Measurements from ENCODE around the gene TUBB4B.
"Not testable (repeated sequence)": the region's sequence is repeated elsewhere in the genome, so short reads cannot be mapped to it uniquely, and the experiment has no call there.

DNA sequence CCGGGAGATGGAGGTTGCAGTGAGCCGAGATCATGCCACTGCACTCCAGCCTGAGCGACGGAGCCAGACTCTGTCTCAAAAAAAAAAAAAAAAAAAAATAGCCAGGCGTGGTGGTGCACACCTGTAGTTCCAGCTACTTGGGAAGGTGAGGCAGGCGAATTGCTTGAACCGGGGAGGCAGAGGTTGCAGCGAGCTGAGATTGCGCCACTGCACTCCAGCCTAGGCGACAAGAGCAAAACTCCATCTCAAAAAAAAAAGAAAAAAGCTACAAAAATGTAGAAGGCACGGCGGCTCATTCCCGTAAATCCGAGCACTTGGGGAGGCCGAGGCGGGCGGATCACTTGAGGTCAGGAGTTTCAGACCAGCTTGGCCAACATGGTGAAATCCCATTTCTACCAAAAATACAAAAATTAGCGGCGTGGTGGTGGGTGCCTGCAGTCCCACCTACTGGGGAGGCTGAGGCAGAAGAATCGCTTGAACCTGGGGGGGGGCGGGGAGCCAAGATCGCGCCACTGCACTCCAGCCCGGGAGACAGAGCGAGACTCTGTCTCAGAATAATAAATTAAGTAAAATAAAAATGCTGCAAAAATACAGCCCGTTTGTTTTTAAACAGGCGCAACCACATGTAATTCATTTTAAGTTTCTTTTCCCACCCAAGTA, 1.4 kb upstream of the TUBB4B start:
- not testable (repeated sequence) for TF ChIP-seq POLR2AphosphoS5 (IDR thresholded peaks at IDR 0.05; ENCODE audit: insufficient read depth in 1 of 2, low read depth in 1 of 2)
- TF ChIP-seq, protein P1, sequence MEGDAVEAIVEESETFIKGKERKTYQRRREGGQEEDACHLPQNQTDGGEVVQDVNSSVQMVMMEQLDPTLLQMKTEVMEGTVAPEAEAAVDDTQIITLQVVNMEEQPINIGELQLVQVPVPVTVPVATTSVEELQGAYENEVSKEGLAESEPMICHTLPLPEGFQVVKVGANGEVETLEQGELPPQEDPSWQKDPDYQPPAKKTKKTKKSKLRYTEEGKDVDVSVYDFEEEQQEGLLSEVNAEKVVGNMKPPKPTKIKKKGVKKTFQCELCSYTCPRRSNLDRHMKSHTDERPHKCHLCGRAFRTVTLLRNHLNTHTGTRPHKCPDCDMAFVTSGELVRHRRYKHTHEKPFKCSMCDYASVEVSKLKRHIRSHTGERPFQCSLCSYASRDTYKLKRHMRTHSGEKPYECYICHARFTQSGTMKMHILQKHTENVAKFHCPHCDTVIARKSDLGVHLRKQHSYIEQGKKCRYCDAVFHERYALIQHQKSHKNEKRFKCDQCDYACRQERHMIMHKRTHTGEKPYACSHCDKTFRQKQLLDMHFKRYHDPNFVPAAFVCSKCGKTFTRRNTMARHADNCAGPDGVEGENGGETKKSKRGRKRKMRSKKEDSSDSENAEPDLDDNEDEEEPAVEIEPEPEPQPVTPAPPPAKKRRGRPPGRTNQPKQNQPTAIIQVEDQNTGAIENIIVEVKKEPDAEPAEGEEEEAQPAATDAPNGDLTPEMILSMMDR (IDR thresholded peaks at IDR 0.05) = not testable (repeated sequence)

All from vagina (tissue), 2 donors.